GM19099 (cell line): ENCODE data around the gene HINT3.

Source experiments
- POLR2A ChIP-seq: IDR thresholded peaks from 3 replicates; pipeline ENCODE4 v1.6.1; 2011; ENCODE audit warnings: low read depth; ENCODE audit not compliant: insufficient read length; ENCODE audit errors: extremely low read depth

The HINT3 gene

DNA sequence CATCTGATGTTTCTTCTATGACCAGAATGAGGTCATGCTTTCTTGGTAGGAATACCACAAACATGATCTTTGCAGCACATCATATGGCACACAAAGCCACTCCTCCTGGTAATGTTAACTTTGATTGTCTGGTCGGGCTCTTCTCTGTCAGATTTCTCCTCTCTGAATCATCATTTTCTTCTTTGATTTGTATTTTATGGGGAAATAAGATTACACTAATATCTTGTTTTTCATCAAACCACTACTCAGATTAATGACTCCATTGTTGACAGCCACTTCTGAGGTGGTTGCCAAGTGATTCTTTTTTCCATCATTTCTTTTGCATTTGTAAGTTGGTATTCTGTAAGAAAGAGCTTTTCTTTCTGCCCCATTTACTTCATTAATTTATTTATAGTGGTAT is 59.3 kb downstream of the HINT3 start:
- TF ChIP-seq POLR2A, result no peak

DNA sequence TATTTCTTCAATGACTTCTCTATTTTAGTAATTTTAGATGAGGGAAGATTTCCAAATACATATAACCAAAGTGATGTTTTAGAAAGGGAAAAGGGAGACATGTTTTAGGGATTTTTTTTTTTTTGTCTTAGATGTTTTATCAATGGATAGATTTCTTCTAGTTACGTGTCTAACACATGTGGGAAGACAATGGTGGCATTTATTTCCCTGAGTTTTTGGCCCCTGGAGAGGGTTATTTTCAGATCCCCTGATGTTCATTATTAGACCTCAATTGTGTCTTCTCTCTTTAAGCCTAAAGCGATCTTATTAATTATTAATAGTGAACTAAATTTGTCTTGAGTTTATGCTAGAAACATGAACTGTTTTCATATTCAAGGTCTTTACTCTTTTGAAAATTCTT is 60.0 kb downstream of the HINT3 start:
- no peak for TF ChIP-seq POLR2A

DNA sequence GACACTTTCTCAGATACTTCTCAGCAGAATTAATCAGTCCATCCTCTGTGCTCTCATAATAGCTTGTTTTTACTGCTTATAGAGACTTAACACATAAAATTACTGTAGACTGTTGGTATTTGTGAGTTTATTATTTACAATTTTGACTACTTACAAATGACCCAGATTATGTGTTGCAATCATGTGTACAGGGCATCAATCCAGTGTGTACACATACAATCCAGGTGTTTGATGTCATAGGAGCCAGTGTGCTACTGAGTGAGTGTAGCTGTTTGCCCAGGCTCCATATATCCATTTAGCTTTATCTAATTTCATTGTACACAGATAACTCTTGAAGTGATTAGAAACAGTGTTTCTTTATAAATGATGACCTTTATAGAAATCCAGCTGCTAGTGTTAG is 61.1 kb downstream of the HINT3 start:
- TF ChIP-seq POLR2A, result no peak

DNA sequence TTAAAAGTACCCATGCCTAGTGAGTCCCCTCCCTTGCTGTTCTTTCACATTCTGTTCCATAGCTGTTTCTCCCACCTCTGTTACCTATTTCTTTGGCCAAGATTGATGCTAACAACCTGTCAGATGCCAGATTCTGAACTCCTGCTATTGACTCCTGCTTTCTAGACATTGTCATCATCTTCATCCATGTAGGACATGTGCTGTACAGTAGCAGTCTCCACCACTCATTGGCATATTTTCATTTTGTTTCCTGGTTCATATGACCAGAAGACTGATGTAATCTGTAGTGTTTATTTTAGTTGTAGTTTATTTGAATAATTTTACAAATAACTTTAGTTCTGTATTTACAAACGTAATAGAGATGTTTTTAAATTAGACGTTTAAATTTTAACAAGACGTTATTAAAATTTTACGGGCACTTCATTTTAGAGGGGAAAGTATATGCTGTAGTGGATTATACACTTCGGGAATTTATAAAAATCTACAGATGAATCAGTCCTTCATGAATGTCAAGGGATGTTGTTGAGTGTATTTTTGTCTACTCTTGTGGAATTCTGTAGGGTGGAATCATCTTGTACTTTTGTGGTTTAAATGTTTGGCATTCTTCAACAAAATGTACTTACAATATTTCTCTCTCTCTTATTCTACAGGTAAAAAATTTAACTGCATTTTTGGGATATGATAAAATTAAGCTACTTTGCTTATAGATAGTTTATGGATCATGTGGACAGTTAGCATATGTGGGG is 63.9 kb downstream of the HINT3 start:
- TF ChIP-seq POLR2A, result no peak

DNA sequence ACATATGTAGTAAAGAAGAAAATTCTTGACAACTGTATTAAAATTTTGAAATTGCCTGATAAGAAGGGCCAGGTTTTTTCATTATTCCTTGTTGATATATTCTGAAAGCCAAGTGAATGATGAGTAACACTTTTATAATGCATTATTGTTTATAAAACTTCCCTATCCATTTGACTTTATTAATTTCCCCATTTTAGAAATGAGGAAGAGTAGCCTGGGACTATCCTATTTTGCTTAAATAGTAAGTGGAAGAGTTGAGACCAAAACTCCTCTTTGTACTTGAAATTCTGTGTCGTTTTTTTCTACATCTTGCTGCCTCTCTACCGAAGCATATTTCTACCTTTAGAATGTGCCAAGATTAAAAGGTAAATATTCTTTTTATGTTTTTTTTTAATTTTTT is 69.4 kb downstream of the HINT3 start:
- TF ChIP-seq POLR2A, result no peak

DNA sequence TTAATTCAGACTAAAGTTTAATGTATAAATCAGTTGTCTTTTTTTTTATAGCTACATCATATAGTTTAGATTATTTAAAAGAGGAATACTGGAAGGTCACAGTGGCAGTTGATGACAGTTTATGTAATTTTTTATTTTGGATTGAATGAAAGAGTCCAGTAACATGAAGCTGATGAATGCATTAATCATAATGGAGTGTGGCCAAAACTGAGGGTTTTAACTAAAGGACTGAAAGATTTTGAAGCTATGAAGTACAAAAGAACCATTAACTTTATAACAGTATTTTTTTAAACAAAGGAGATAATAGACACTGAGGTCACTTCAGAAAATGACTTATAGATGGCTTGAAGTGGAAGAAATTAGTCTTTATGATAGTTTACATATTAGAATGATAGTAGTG is 71.0 kb downstream of the HINT3 start:
- no peak for TF ChIP-seq POLR2A
